Spinal cord (tissue), 10 donors: ENCODE data around the gene EFNA3. TPM values are rescaled to one million over a fixed set of nuclear protein-coding genes. Genes with fewer than 3 reads are reported as not detected.

Experiments
- DNase-seq, 6 donors: peaks; one replicate each; pipeline versions ENCODE4 v3.0.0 to v3.0.0-alpha.2; 2013 to 2015; ENCODE audit warnings: low spot score in 6 of 6, low read depth in 4 of 6
- H3K27ac ChIP-seq: one replicate; pipeline ENCODE4 v1.5.1; 2013; ENCODE audit warnings: low read depth, low read length, control low read depth
- H3K27me3 ChIP-seq: one replicate; pipeline ENCODE4 v1.6.1; 2013; ENCODE audit warnings: low read length; ENCODE audit not compliant: control insufficient read depth, insufficient read depth
- H3K36me3 ChIP-seq: one replicate; pipeline ENCODE4 v1.6.1; 2013; ENCODE audit warnings: low read length; ENCODE audit not compliant: control insufficient read depth, insufficient read depth
- H3K4me1 ChIP-seq: one replicate; pipeline ENCODE4 v1.6.1; 2013; ENCODE audit warnings: low read length; ENCODE audit not compliant: control insufficient read depth, insufficient read depth
- H3K4me3 ChIP-seq: one replicate; pipeline ENCODE4 v1.5.1; 2013; ENCODE audit warnings: low read depth, low read length, control low read depth
- H3K9me3 ChIP-seq: one replicate; pipeline ENCODE4 v1.6.1; 2013; ENCODE audit warnings: low read length; ENCODE audit not compliant: control insufficient read depth, insufficient read depth
- WGBS: methylation state at CpG from one replicate; pipeline ENCODE4 v1.1.5; 2013; ENCODE audit warnings: missing lambda C conversion rate; ENCODE audit not compliant: insufficient coverage; 5-methylcytosine and 5-hydroxymethylcytosine counted together
- polyA plus RNA-seq, 2 donors: library from polyadenylated mRNA; unstranded; fragments of 120-200 nt; gene quantifications; one replicate each; pipeline ENCODE4 v1.2.1, GENCODE V29; 2013; ENCODE audit not compliant: insufficient read length in 2 of 2
- total RNA-seq, 2 donors: library from RNA; depleted of rRNA in 1 of 2; stranded (reverse); fragments of 120-200 nt in 1 of 2; fragments of >200 nt in 1 of 2; gene quantifications; one replicate each; pipeline versions ENCODE4 v1.2.3 to v1.2.4, GENCODE V29; 2013 to 2014
- donor health status: healthy.

The EFNA3 gene
- total and polyA plus RNA-seq, 4 donors: 12.3 to 50.6 (median 30.1) TPM

GRCh38 chr1:155064832-155065429, 13.7 kb upstream of the EFNA3 start:
- Histone ChIP-seq H3K27me3 (peaks cover 11% of the 10 kb centered on the region), H3K27ac (no peak overlapping the region), H3K36me3 (peaks cover 24% of the 10 kb centered on the region), H3K4me3 (no peak overlapping the region), H3K4me1 (peaks cover 45% of the 10 kb centered on the region), H3K9me3 (no peaks in the 10 kb centered on the region)
- DNase-seq: no peak
- 83% methylated on average over 2 of the region's 5 CpGs for WGBS

- H3K4me1 ChIP-seq: peaks cover 56% of the 10 kb centered on the region
- WGBS: 93% methylated on average over 7 of the region's 8 CpGs
- H3K9me3 ChIP-seq: no peaks in the 10 kb centered on the region
- DNase-seq: no peak
- H3K27me3 ChIP-seq: peaks cover 11% of the 10 kb centered on the region
- H3K4me3 ChIP-seq: no peak overlapping the region
- H3K27ac ChIP-seq: no peak overlapping the region
- H3K36me3 ChIP-seq: peaks cover 8% of the 10 kb centered on the region
Observed at GRCh38 chr1:155066777-155067176, 11.9 kb upstream of the EFNA3 start.

GRCh38 chr1:155068599-155068998, 10.0 kb upstream of the EFNA3 start:
- H3K4me3 ChIP-seq: no peak overlapping the region
- no peak overlapping the region for H3K27ac ChIP-seq
- no peak for DNase-seq
- 100% methylated on average over 1 of the region's 3 CpGs for WGBS
- no peaks in the 10 kb centered on the region for H3K27me3 ChIP-seq
- H3K36me3 ChIP-seq: peaks cover 4% of the 10 kb centered on the region
- peaks cover 40% of the 10 kb centered on the region for H3K4me1 ChIP-seq
- no peaks in the 10 kb centered on the region for H3K9me3 ChIP-seq

GRCh38 chr1:155069551-155070157, 9.0 kb upstream of the EFNA3 start:
- Histone ChIP-seq H3K27me3 (no peaks in the 10 kb centered on the region), H3K27ac (peak overlapping the region; percentile 33), H3K9me3 (no peaks in the 10 kb centered on the region), H3K4me1 (peaks cover 34% of the 10 kb centered on the region), H3K4me3 (peak overlapping the region; percentile 9), H3K36me3 (peaks cover 4% of the 10 kb centered on the region)
- peak in 1 of 6 donors; percentile 48 for DNase-seq
- WGBS: no CpG with 5 or more reads among the region's 7 CpGs

GRCh38 chr1:155070158-155070621, 8.4 kb upstream of the EFNA3 start:
- Histone ChIP-seq H3K4me1 (peaks cover 31% of the 10 kb centered on the region), H3K36me3 (peaks cover 4% of the 10 kb centered on the region), H3K27me3 (no peaks in the 10 kb centered on the region), H3K27ac (peak overlapping the region; percentile 73), H3K9me3 (no peaks in the 10 kb centered on the region), H3K4me3 (peak overlapping the region; percentile 43)
- WGBS: 5% methylated on average over 12 of the region's 28 CpGs
- peak in 2 of 6 donors; percentile 58 to 83 for DNase-seq

GRCh38 chr1:155070721-155071569, 7.7 kb upstream of the EFNA3 start:
- WGBS: 4% methylated on average over 58 of the region's 61 CpGs
- Histone ChIP-seq H3K4me1 (peaks cover 30% of the 10 kb centered on the region), H3K4me3 (peak overlapping the region; percentile 43), H3K9me3 (no peaks in the 10 kb centered on the region), H3K27me3 (no peaks in the 10 kb centered on the region), H3K27ac (peak overlapping the region; percentile 73), H3K36me3 (peaks cover 4% of the 10 kb centered on the region)
- DNase-seq: peak in 2 of 6 donors; percentile 90 to 92

GRCh38 chr1:155071701-155072100, 6.9 kb upstream of the EFNA3 start:
- Histone ChIP-seq H3K27me3 (no peaks in the 10 kb centered on the region), H3K4me1 (peaks cover 30% of the 10 kb centered on the region), H3K4me3 (peak overlapping the region; percentile 43), H3K9me3 (no peaks in the 10 kb centered on the region), H3K36me3 (peaks cover under 1% of the 10 kb centered on the region), H3K27ac (peak overlapping the region; percentile 73)
- 17% methylated on average over 14 of the region's 14 CpGs for WGBS
- peak in 2 of 6 donors; percentile 51 to 90 for DNase-seq

- H3K27ac ChIP-seq: no peak overlapping the region
- H3K9me3 ChIP-seq: no peaks in the 10 kb centered on the region
- WGBS: 58% methylated on average over 5 of the region's 7 CpGs
- H3K36me3 ChIP-seq: no peaks in the 10 kb centered on the region
- no peak overlapping the region for H3K4me3 ChIP-seq
- H3K4me1 ChIP-seq: peaks cover 30% of the 10 kb centered on the region
- no peak for DNase-seq
- no peaks in the 10 kb centered on the region for H3K27me3 ChIP-seq
Observed at GRCh38 chr1:155072531-155073289, 5.9 kb upstream of the EFNA3 start.
